ENCODE results near the gene GK2. TPM values are rescaled to one million over a fixed set of nuclear protein-coding genes. Genes with fewer than 3 reads are reported as not detected.
A peak's percentile ranks its signal among the peaks of the same experiment; 100 is the strongest.

The GK2 gene
- total RNA-seq = not detected

DNA sequence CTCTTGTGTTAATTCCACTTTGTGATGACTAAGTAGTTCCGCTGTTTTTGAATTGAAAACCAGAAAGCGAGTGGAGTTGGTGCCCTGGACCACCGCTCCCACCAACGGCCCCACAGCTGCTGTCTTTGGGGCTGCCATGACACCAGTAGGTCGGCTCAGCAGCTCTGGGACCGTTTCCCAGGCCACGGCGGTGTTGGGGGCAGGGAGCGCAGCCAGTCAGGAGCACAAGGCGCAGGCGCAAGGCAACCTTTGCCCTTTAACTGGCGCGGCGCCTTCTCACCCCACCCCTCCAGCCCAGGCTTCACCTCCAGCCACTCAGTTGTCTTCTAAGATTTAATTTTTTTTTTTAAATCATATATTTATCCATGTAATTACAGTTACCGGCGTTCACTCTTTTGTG is at the start of gene GK2:
Gene GK2, minus strand, starts transcription at position 166 of the 400 bp plus-strand sequence. Its CDS starts 28 bp downstream, at position 138.
- DNase-seq (ENCODE audit: low read depth in 2 of 3, low spot score in 2 of 3) = no peak

- DNase-seq (ENCODE audit: low read depth in 2 of 3, low spot score in 2 of 3) = no peak
These were observed 47.2 kb upstream of the GK2 start for GRCh38 chr4:79455216-79455615.

DNA sequence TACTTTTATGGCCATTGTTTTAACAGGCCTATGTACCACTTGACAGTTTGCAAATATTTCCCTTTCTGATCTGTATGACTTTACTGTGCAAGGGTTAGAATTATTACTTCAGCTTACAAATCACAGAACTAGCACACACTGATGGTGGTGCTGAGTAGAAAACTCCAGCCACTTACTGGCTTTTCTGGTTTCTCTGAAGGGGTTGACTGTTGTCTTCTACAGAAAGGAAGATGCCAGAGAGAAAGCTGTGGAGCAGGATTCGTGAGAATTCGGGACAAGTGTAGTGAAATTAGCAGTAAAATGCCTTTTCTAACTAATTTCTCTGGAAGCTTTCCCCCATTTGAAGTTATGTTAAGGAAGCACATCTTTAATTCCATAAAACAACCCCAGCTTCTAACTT is 46.6 kb upstream of the GK2 start:
- DNase-seq (ENCODE audit: low read depth in 2 of 3, low spot score in 2 of 3) = no peak

DNA sequence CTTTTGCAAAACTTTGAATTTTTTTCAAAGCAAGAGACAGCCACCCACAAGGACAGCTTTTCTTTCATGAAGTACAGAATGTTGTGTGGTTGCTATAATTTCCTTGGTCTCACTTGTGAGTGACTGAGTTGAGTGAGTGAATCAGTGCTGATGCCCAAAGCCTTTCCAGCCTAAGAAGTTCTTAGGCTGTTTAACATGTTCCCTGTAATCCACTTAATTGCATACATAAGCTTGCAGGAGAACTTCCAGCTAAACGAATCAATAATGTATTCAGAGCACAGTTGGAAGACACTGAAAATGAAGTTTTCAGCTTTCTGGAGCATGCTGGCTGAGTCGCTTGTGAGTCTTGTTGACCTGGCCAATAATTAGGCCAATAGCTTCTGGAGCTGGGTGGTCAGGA is 42.0 kb upstream of the GK2 start:
- no peak for DNase-seq (ENCODE audit: low read depth in 2 of 3, low spot score in 2 of 3)

- DNase-seq (ENCODE audit: low read depth in 2 of 3, low spot score in 2 of 3) = no peak
These were observed 38.1 kb upstream of the GK2 start for GRCh38 chr4:79446145-79446544.

GRCh38 chr4:79445371-79445781 is 37.3 kb upstream of the GK2 start:
- no peak for DNase-seq (ENCODE audit: low read depth in 2 of 3, low spot score in 2 of 3)

GRCh38 chr4:79442422-79442821 is 34.4 kb upstream of the GK2 start:
- no peak for DNase-seq (ENCODE audit: low read depth in 2 of 3, low spot score in 2 of 3)

GRCh38 chr4:79439489-79439888 is 31.5 kb upstream of the GK2 start:
- DNase-seq (ENCODE audit: low read depth in 2 of 3, low spot score in 2 of 3) = no peak

DNA sequence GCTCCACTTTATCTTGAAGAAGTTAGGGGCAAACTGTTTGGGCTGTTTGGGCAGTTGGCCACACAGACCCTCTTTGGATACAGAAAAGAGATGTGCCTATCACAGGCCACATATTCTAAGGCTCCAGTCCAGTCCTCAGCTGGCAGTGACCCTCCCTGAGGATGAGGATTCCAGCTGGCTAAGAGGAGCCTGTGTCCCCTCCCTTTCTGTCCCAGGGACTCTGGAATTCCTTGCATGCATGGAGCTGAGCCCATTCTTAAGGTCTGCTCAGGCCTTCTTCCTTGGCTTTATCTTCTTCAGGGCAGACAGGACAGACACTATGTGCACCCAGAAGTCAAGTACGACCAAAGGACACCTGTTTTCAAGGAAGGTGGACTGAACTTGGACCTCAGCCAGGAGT is 23.8 kb upstream of the GK2 start:
- no peak for DNase-seq (ENCODE audit: low read depth in 2 of 3, low spot score in 2 of 3)

GRCh38 chr4:79429113-79429903 is 21.3 kb upstream of the GK2 start:
- DNase-seq (ENCODE audit: low read depth in 2 of 3, low spot score in 2 of 3) = no peak

- no peak for DNase-seq (ENCODE audit: low read depth in 2 of 3, low spot score in 2 of 3)
These were observed 19.0 kb upstream of the GK2 start for GRCh38 chr4:79426989-79427388.

- DNase-seq (ENCODE audit: low read depth in 2 of 3, low spot score in 2 of 3) = no peak
These were observed 17.6 kb upstream of the GK2 start for GRCh38 chr4:79425586-79425985.

DNA sequence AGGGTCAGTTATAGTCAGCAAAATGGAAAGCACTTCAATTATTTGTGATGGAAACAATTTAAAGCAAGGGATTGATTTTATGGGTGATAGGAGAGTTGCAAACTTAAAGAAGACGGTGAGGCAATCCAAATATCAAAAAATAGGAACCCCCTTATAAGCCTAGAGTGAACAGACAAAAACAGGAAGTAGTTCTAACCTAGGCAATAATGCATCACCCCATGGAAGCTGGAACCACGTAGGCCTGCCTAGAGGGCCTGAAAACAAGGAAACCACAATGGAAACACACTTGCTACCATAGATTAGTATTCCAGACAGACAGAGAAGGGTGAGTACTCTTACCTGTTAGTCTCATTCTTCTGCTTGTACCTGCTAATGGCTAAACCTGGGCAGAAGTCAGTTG is 13.5 kb upstream of the GK2 start:
- DNase-seq (ENCODE audit: low read depth in 2 of 3, low spot score in 2 of 3) = peak in 1 of 3 donors; percentile 45

DNA sequence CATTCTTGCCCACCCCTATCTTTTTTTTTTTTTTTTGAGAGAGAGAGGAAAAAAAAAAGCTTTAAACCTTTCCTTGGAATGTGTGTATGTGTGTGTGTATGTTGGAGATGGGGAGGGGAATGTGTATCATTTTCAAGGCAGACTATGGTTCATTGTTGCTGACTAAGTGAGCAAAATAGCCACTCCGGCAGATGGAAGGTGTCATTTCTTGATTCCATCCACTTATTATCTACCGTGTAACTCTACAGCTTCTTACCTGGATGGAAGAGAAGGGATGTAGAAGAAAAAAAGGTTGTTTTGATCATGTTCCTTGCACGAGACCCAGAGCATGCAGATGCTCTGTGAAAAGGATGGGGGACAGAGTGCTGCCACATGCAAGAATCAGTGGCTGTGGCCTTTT is 5.9 kb upstream of the GK2 start:
- DNase-seq (ENCODE audit: low read depth in 2 of 3, low spot score in 2 of 3) = no peak

DNA sequence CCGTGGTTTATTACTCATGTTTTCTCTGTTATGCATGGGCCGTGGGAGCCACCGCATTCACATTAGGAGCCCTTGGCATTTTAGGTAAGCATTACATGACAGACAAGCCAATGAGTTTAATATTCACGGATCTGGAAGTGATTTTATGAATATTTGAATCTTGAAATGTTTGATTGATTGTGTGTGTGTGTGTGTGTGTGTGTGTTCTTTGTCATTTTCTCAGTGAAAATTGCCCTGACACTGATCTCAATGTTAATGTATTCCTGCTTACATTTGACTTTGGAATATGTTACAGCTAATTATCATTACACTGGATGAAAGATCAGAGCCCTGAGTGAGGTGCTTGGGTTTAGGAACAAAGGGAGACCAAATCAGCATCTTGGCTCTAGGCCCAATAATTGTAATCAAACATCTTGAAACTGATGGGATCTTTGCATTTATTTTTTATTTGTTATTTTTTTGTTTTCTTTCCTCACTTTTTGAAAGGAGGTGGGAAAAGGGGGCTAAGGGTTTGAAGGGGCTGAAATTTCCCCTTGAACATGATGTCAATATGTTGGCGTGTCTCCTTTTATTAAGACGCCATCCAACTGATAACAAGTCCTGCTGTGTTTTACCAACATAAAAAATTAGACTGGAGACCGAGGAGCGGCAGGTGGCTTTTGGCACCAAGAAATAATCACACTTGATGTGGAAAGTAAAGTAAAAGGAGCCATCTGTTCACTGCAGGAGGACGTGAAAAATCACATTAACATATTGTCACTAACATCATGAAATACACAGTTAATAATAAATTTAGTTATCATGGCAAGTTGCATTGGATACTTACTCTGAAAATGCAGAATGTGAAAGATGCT is 5.2 kb upstream of the GK2 start:
- DNase-seq (ENCODE audit: low read depth in 2 of 3, low spot score in 2 of 3) = no peak

- no peak for DNase-seq (ENCODE audit: low read depth in 2 of 3, low spot score in 2 of 3)
These were observed 3.4 kb downstream of the GK2 start for GRCh38 chr4:79404666-79405065.

DNA sequence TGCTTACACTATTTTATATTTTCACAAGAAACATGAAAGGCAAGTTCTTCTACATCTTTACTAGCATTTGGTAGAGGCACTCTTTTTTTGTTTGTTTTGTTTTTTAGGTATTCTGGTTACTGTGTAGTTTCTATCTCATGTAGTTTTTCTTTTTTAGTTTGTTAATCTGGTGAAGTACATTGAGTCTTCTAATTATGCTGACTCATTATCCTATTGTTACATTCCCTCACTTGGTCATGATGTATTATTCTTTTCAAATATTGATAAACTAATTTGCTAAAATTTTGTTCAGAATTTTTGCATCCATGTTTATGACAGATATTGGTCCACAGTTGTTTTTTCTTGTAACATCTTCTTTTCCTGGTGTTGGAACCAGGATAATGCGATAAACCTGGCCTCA is 4.7 kb downstream of the GK2 start:
- no peak for DNase-seq (ENCODE audit: low read depth in 2 of 3, low spot score in 2 of 3)

DNA sequence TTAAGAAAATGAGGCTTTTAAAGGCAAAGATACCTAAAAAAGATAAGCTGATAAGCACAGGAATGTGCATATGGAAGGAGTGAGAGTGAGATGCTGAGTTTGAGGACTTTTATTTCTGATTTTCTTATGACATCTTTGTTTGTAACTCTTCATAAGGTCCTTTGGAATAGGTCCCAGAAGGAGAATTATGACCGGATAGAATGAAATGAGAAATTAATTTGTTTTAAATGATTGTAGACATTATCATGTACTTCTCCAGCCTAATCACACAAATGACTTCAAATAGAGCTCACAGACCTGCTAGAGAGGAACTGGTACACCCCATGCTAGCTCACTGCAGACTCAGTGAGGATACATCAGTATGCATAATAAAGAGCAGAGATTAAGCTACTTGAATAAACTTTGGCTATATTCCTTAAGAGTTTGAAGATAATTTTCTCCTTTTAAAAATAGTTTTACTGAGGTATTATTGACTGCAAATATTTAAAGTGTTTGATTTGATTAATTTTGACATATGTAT is 5.6 kb downstream of the GK2 start:
- DNase-seq (ENCODE audit: low read depth in 2 of 3, low spot score in 2 of 3) = no peak

DNA sequence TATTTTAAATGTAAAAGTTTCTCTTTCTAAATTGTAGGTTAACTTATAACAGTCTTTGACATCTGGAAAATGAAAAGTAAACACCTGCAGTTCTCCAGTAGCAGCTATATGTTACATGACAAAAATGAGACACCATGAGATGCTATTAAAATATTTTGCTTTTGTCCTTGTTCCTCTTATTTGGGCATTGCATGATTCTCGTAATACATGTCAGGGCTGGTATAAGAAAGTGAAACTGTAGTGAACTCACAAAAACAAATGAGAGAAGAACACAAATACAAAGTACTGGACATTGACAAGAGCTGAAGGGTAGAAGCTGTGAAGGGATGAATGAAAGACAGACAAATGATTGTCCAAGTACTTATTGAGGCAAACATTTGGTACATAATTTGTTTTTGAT is 9.0 kb downstream of the GK2 start:
- peak in 1 of 3 donors; percentile 6 for DNase-seq (ENCODE audit: low read depth in 2 of 3, low spot score in 2 of 3)

GRCh38 chr4:79397951-79398350 is 10.1 kb downstream of the GK2 start:
- no peak for DNase-seq (ENCODE audit: low read depth in 2 of 3, low spot score in 2 of 3)

- DNase-seq (ENCODE audit: low read depth in 2 of 3, low spot score in 2 of 3) = no peak
These were observed 11.2 kb downstream of the GK2 start for GRCh38 chr4:79396794-79397193.

DNA sequence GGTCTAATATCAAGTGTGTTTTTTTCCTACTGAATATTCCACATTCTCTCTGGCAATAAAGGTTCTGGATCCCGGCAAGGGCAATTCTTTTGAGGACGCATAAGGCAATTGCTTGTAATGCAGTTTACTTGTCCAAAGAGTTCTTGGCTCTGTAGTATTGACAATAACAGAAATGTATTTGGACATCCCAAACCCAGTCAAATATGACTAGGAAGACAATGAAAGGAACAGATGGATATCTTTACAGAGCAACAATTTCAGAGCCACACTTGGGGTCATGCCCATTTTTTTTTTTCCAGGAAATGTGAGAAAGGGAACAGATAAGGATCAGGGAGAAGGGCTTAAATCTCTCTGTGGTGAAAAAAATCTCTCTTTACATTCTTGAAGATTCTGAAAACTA is 12.2 kb downstream of the GK2 start:
- DNase-seq (ENCODE audit: low read depth in 2 of 3, low spot score in 2 of 3) = no peak

Data from hematopoietic multipotent progenitor cell (in vitro differentiated cells).